OCI-LY3 (cell line): ENCODE measurements around the gene CASP3.

Experiments used
- CTCF ChIP-seq: fragments of 200-600, 300-600 bp; sonication (generic); IDR thresholded peaks from 2 replicates; pipeline ENCODE4 v1.5.1; 2014; ENCODE audit warnings: antibody characterized with exemption, low read length, low read depth
- EZH2phosphoT487 ChIP-seq: fragments of 200-600 bp; shearing (Covaris generic); IDR thresholded peaks from 2 replicates; pipeline ENCODE4 v1.6.1; 2018; ENCODE audit warnings: antibody characterized with exemption, mixed run types, low read depth

GRCh38 chr4:184689681-184690080 lies 40.4 kb upstream of the CASP3 start:
- no peak for TF ChIP-seq CTCF
- no peak for TF ChIP-seq EZH2phosphoT487
